GM12892 (cell line): ENCODE measurements around the gene RIPPLY3.

ENCODE experiments used
- POLR2A ChIP-seq: IDR thresholded peaks from 2 replicates; pipeline ENCODE4 v1.6.1; 2011; ENCODE audit warnings: low read depth, low read length, control low read depth
- POLR2AphosphoS5 ChIP-seq: IDR thresholded peaks from 2 replicates; pipeline ENCODE4 v1.6.1; 2011; ENCODE audit warnings: low read depth, low read length, control low read depth
- TAF1 ChIP-seq: IDR thresholded peaks from 2 replicates; pipeline ENCODE4 v1.6.1; 2011; ENCODE audit warnings: low read depth, mild to moderate bottlenecking, control low read depth, low read length, borderline replicate concordance

GRCh38 chr21:37039411-37040075 lies 33.0 kb downstream of the RIPPLY3 start:
- TF ChIP-seq POLR2AphosphoS5 (no peak), POLR2A (no peak), TAF1 (no peak)
